K562 (cell line): Measurements from ENCODE around the gene TTLL12. TPM values are rescaled to one million over a fixed set of nuclear protein-coding genes. Genes with fewer than 3 reads are reported as not detected.

Experiments used
- ATAC-seq: fragments of 200-7000 bp; cut with Tn5 transposase; 3 replicates; pipeline ENCODE4 v1.9.1; 2020; ENCODE audit warnings: moderate library complexity
- BruUV-seq: library from RNA; stranded (reverse); fragments of 400-500 nt; replicated peaks from 2 replicates; lab custom pipeline; 2021; lab: Mats Ljungman, UMichigan
- CTCF ChIA-PET: fragments of 300-600 bp; formaldehyde crosslinking; extraction: SDS; loops from one replicate; lab custom pipeline; 2021; ENCODE audit warnings: low intra/inter-chr PET ratio; lab: Yijun Ruan, JAX
- POLR2A ChIA-PET: fragments of 300-600, 350-650 bp; sonication (Branson Sonifier 250); formaldehyde crosslinking; extraction: SDS; loops from one replicate; lab custom pipeline; 2021; ENCODE audit warnings: antibody characterized with exemption, inconsistent platforms; lab: Yijun Ruan, JAX
- DNase-seq, 4 experiments: peaks; one replicate each; pipeline versions ENCODE4 v3.0.0 to v3.0.0-alpha.2; 2011 to 2018; ENCODE audit warnings: low spot score in 3 of 4, mixed read lengths in 3 of 4; ENCODE audit errors: extremely low read depth in 1 of 4
- FAIRE-seq: peaks from 2 replicates; lab custom pipeline; 2011; peaks lifted over from hg19 to GRCh38; lab: Jason Lieb, UNC
- H2AFZ ChIP-seq: 2 replicates; pipeline ENCODE4 v1.6.0; 2011; ENCODE audit warnings: low read depth, low read length, control low read depth, inconsistent platforms
- H3K27ac ChIP-seq: fragments of 200-600 bp; 3 replicates; pipeline ENCODE4 v1.8.0; 2011; ENCODE audit warnings: low read depth, mild to moderate bottlenecking, control low read depth, inconsistent platforms, low read length, moderate library complexity, mixed read lengths; ENCODE audit errors: extremely low read depth
- H3K27me3 ChIP-seq, 2 experiments: fragments of 300-600 bp in 1 of 2; 2 replicates in 1 of 2; 3 replicates in 1 of 2; pipeline versions ENCODE4 v1.6.0 to v1.8.0; 2011; ENCODE audit warnings: inconsistent platforms in 2 of 2, low read length in 2 of 2, mild to moderate bottlenecking in 1 of 2, mixed read lengths in 1 of 2, moderate library complexity in 1 of 2; ENCODE audit not compliant: control insufficient read depth in 2 of 2, insufficient read depth in 2 of 2
- H3K36me3 ChIP-seq: fragments of 300-600 bp; 3 replicates; pipeline ENCODE4 v1.8.0; 2011; ENCODE audit warnings: mild to moderate bottlenecking, low read length, inconsistent platforms; ENCODE audit not compliant: control insufficient read depth, insufficient read depth
- H3K4me1 ChIP-seq, 2 experiments: fragments of 200-600 bp in 1 of 2; replicated peaks in 1 of 2; 2 replicates in 1 of 2; 3 replicates in 1 of 2; pipeline versions ENCODE4 v1.5.1 to v1.8.0; 2011; ENCODE audit warnings: inconsistent platforms in 2 of 2, low read length in 2 of 2, mild to moderate bottlenecking in 1 of 2, mixed read lengths in 1 of 2, moderate library complexity in 1 of 2; ENCODE audit not compliant: control insufficient read depth in 2 of 2, insufficient read depth in 2 of 2
- H3K4me2 ChIP-seq: 2 replicates; pipeline ENCODE4 v1.6.1; 2011; ENCODE audit warnings: low read length, control low read depth, inconsistent platforms, mixed read lengths; ENCODE audit not compliant: insufficient read depth
- H3K4me3 ChIP-seq: fragments of 200-600 bp; sonication (generic), shearing (Covaris generic); 2 replicates; pipeline ENCODE4 v1.5.1; 2016; ENCODE audit warnings: control low read depth, inconsistent platforms
- H3K79me2 ChIP-seq: fragments of 200-600 bp; 3 replicates; pipeline ENCODE4 v1.8.0; 2011; ENCODE audit warnings: low read length, inconsistent platforms; ENCODE audit not compliant: control insufficient read depth, insufficient read depth
- H3K9ac ChIP-seq, 2 experiments: 2 replicates each; pipeline versions ENCODE4 v1.6.0 to v1.6.1; 2011; ENCODE audit warnings: low read depth in 2 of 2, low read length in 2 of 2, control low read depth in 1 of 2, inconsistent platforms in 1 of 2, mild to moderate bottlenecking in 1 of 2, mixed read lengths in 1 of 2; ENCODE audit not compliant: insufficient read depth in 1 of 2
- H3K9me1 ChIP-seq: one replicate; pipeline ENCODE4 v1.6.0; 2011; ENCODE audit warnings: inconsistent platforms, mild to moderate bottlenecking, low read length, moderate library complexity; ENCODE audit not compliant: control insufficient read depth, insufficient read depth
- H3K9me3 ChIP-seq: replicated peaks from 2 replicates; pipeline ENCODE4 v1.5.1; 2011; ENCODE audit warnings: low read depth, low read length, inconsistent platforms; ENCODE audit not compliant: control insufficient read depth, insufficient read depth
- H4K20me1 ChIP-seq: replicated peaks from 2 replicates; pipeline ENCODE4 v1.6.1; 2011; ENCODE audit warnings: low read length, inconsistent platforms, mixed read lengths; ENCODE audit not compliant: control insufficient read depth, insufficient read depth
- ATF3 ChIP-seq, 2 experiments: fragments of 450-650 bp in 1 of 2; sonication (generic) in 1 of 2; formaldehyde crosslinking in 1 of 2; IDR thresholded peaks in 1 of 2; conservative IDR thresholded peaks in 1 of 2; 2 replicates each; pipeline versions ENCODE4 v1.6.1 to v1.8.1; 2016 to 2023; ENCODE audit warnings: mild to moderate bottlenecking in 2 of 2, moderate library complexity in 2 of 2, inconsistent platforms in 1 of 2, missing genetic modification reagents in 1 of 2
- CBX2 ChIP-seq: fragments of 200-600 bp; sonication (generic); IDR thresholded peaks from one replicate; pipeline ENCODE4 v1.6.1; 2012; ENCODE audit warnings: mild to moderate bottlenecking, low read length, inconsistent platforms; ENCODE audit not compliant: insufficient read depth, poor library complexity, severe bottlenecking
- CREB5 ChIP-seq: fragments of 250-450 bp; sonication (Bioruptor Pico); IDR thresholded peaks from 2 replicates; pipeline ENCODE4 v1.5.0; 2020; ENCODE audit warnings: mild to moderate bottlenecking
- FUS ChIP-seq: fragments of 200-400 bp; formaldehyde crosslinking; optimal IDR thresholded peaks from 2 replicates; pipeline ENCODE3; 2017; ENCODE audit warnings: low read depth, low read length
- HDGF ChIP-seq: fragments of 450-650 bp; IDR thresholded peaks from 2 replicates; pipeline ENCODE4 v1.6.1; 2016
- OTX1 ChIP-seq: fragments of 450-650 bp; formaldehyde crosslinking; IDR thresholded peaks from 2 replicates; pipeline ENCODE4 v1.4.0; 2022; ENCODE audit warnings: mild to moderate bottlenecking
- PCBP1 ChIP-seq: fragments of 200-400 bp; formaldehyde crosslinking; IDR thresholded peaks from 2 replicates; pipeline ENCODE4 v1.6.1; 2018; ENCODE audit warnings: mild to moderate bottlenecking, low read depth, low read length; ENCODE audit not compliant: poor library complexity, severe bottlenecking
- PTBP1 ChIP-seq: fragments of 200-400 bp; formaldehyde crosslinking; IDR thresholded peaks from 2 replicates; pipeline ENCODE4 v1.6.1; 2017; ENCODE audit warnings: low read depth, low read length
- RB1 ChIP-seq: fragments of 450-650 bp; IDR thresholded peaks from 2 replicates; pipeline ENCODE4 v1.6.1; 2017; ENCODE audit warnings: low read depth, mild to moderate bottlenecking
- SNAPC5 ChIP-seq: fragments of 250-450 bp; sonication (Bioruptor Pico); IDR thresholded peaks from 2 replicates; pipeline ENCODE4 v1.8.0; 2021; ENCODE audit warnings: moderate library complexity, mild to moderate bottlenecking, inconsistent platforms
- TAF1 ChIP-seq: IDR thresholded peaks from 2 replicates; pipeline ENCODE4 v1.6.1; 2011; ENCODE audit warnings: mild to moderate bottlenecking, low read length, moderate library complexity; ENCODE audit not compliant: insufficient read depth, control insufficient read depth, severe bottlenecking; ENCODE audit errors: extremely low read depth
- ZBTB2 ChIP-seq: fragments of 450-650 bp; IDR thresholded peaks from 2 replicates; pipeline ENCODE4 v1.6.1; 2016; ENCODE audit warnings: antibody characterized with exemption
- ZNF134 ChIP-seq: fragments of 250-450 bp; sonication (Bioruptor Pico); conservative IDR thresholded peaks from 2 replicates; pipeline ENCODE4 v1.4.0; 2020
- ZNF324 ChIP-seq: fragments of 250-450 bp; sonication (Bioruptor Pico); IDR thresholded peaks from 2 replicates; pipeline ENCODE4 v1.4.0; 2020; ENCODE audit warnings: mild to moderate bottlenecking
- ZNF717 ChIP-seq: fragments of 250-450 bp; sonication (Bioruptor Pico); IDR thresholded peaks from 2 replicates; pipeline ENCODE4 v1.5.0; 2021
- WGBS: fragments of 100-300 bp; shearing (Covaris generic); methylation state at CpG from one replicate; pipeline ENCODE4 v1.1.6; 2016; ENCODE audit warnings: low coverage, mixed read lengths; ENCODE audit not compliant: insufficient coverage; ENCODE audit errors: missing lambda C conversion rate; 5-methylcytosine and 5-hydroxymethylcytosine counted together
- in situ Hi-C: fragments of 300-500 bp; cut with MboI; formaldehyde crosslinking; loops from 4 replicates; pipeline ENCODE4 v1.15.0; 2018; ENCODE audit warnings: inconsistent platforms, mixed read lengths
- intact Hi-C: fragments of 100-400 bp; cut with micrococcal nuclease; formaldehyde crosslinking; loops from 2 replicates; pipeline ENCODE4 v1.14.2; 2022
- polyA plus RNA-seq, 8 experiments: library from polyadenylated mRNA; depleted of rRNA in 4 of 8; stranded (reverse) in 5 of 8; unstranded in 3 of 8; fragments of >200 nt; fragmentation: Nextera tagmentation in 2 of 8; fragmentation: Illumina TruSeq in 1 of 8; extraction: Ambion mirVana in 2 of 8; extraction: Trizol in 1 of 8; gene quantifications; 2 replicates each; pipeline versions ENCODE4 v1.2.1 to v1.2.3, GENCODE V29; 2011 to 2014; ENCODE audit warnings: inconsistent platforms in 1 of 8, missing spikeins in 1 of 8
- total RNA-seq, 7 experiments: library from RNA; depleted of rRNA in 6 of 7; stranded (reverse); fragments of >200 nt in 6 of 7; fragmentation: Illumina TruSeq in 2 of 7; extraction: Trizol in 2 of 7; gene quantifications; 2 replicates each; pipeline versions ENCODE4 v1.2.1 to v1.2.3, GENCODE V29; 2011 to 2021; ENCODE audit warnings: low replicate concordance in 1 of 7

The TTLL12 gene
- total and polyA plus RNA-seq, 9 of the 15 experiments (the other 6 are each of a cell fraction or from before 2014, with no cell fraction given): 1.3 to 128 (median 43.0) TPM

- Histone ChIP-seq H3K9me1 (no peaks in the 10 kb centered on the region), H3K4me3 (no peak overlapping the region)
- intact Hi-C loops: no loop called here
- TF ChIP-seq FUS (no peak), ZNF717 (CRISPR knock-in tag) (no peak), ZNF324 (CRISPR knock-in tag) (no peak), CBX2 (no peak), HDGF (no peak), ZNF134 (no peak), ZBTB2 (no peak), PCBP1 (no peak), SNAPC5 (CRISPR knock-in tag) (no peak), TAF1 (no peak), CREB5 (CRISPR knock-in tag) (no peak), OTX1 (CRISPR knock-in tag) (no peak), RB1 (no peak), ATF3 (IDR thresholded peaks at IDR 0.05) (no peak), ATF3 (CRISPR knock-in tag; conservative IDR thresholded peaks at IDR 0.05) (no peak), PTBP1 (no peak)
- TF ChIP-seq, all 486 proteins: peak for 0
- H2AFZ ChIP-seq: no peak overlapping the region
- H3K9me3 ChIP-seq: no peaks in the 10 kb centered on the region
- POLR2A ChIA-PET: no interaction called here
- no peak overlapping the region for H3K27ac ChIP-seq
- H3K4me2 ChIP-seq: no peak overlapping the region
- H3K36me3 ChIP-seq: no peaks in the 10 kb centered on the region
- H3K4me1 ChIP-seq: peaks cover 2 to 40% of the 10 kb centered on the region in 2 experiments; a peak in 3 of 5 replicates
- 43% methylated on average over 11 of the region's 22 CpGs for WGBS
- H3K27me3 ChIP-seq: peaks cover 0 to 20% of the 10 kb centered on the region in 2 experiments; a peak in 3 of 5 replicates
- FAIRE-seq (no peak), DNase-seq (no peak), ATAC-seq (no peak)
- H4K20me1 ChIP-seq: no peaks in the 10 kb centered on the region
- CTCF ChIA-PET: no interaction called here
- no peaks in the 10 kb centered on the region for H3K79me2 ChIP-seq
- no peak overlapping the region for H3K9ac ChIP-seq
- in situ Hi-C loops: no loop called here
- BruUV-seq: no TSS peak
Measured at GRCh38 chr22:43209971-43210370, 23.0 kb upstream of the TTLL12 start.
